Measurements from ENCODE around the gene RGL1.

The RGL1 gene

DNA sequence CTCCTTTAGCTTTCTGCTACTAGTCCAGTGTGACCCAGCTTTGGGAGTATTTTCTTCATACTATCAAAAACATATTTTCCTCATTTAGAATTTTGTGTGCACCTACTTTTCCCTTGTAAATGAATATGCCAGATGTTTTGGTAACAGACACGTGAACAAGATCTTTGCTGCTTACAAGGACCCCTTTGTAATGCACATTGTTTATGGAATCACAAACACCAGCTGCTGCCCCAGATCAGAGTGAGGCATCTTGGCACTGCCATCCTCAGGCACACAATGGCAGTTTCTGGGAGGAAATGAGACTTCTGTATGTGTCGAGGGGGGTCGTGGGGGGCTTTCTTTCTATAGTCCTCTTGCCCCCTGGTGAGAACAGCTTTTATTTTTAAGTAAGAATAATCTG lies 115.7 kb downstream of the RGL1 start:
- DNase-seq = no peak

- no peak for DNase-seq
Measured at GRCh38 chr1:183922197-183922596, 117.3 kb downstream of the RGL1 start.

GRCh38 chr1:183925947-183926346 lies 121.0 kb downstream of the RGL1 start:
- no peak for DNase-seq

DNA sequence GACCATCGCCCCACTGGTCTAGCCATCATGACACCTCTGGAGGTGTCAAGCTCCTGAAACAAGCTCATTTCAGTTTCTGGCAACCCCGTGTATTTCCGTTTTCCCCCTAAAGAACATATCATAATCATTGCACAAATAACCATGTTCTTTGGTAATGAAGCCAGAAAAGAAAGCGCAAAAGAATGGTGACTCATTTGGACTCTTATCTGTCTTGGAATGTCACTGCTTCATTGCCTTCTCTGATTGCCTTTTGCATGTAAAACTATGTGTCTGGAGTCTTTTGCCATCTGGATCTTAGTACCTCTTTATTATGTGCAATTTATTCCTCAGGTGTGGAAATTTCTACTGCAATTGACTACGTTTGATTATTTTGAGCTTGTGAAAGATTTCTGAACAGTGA lies 122.1 kb downstream of the RGL1 start:
- no peak for DNase-seq

GRCh38 chr1:183931646-183932271 lies 126.8 kb downstream of the RGL1 start:
- DNase-seq = no peak

DNA sequence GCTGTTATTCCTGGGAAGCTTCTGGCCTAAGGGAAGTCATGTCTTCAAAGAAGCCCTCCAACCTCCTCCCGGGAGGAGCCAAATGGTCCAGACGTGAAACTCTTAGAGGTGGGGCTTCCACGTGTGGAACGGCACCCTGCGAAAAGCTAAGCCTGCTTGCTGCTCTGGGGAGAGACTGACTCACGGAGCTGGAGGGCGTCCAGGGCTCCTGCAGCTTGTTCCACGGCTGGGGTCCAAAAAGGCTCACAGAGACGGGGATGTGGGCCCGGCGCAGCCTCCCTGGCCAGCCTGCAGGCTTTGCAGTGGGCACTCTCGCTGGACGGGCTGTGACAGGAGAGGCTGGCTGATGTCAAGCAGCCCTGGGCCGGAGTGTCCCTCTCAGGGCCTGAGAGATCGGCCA lies 127.5 kb downstream of the RGL1 start:
- DNase-seq = no peak

- no peak for DNase-seq
Measured at GRCh38 chr1:183933528-183934179, 128.7 kb downstream of the RGL1 start.

DNA sequence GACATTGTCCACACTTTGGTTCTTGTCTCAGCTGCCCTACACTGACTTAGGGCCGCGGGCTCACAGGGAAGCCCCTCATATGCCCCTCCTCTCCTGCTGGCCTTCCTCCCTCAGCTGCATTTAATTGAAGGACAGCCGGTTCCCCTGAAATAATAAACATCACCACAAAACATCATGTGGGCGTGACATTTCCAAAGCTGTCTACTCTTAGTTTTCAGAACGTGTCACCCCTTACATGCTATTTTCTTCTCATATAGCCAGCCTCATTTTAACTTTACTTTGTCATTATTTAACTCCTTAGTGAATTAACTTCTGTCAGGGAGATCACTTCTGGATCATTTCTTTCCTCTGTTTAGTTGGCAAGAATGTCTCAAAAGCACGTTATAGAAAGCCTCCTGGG lies 129.4 kb downstream of the RGL1 start:
- no peak for DNase-seq

- no peak for DNase-seq
Measured at GRCh38 chr1:183936009-183936408, 131.1 kb downstream of the RGL1 start.

DNA sequence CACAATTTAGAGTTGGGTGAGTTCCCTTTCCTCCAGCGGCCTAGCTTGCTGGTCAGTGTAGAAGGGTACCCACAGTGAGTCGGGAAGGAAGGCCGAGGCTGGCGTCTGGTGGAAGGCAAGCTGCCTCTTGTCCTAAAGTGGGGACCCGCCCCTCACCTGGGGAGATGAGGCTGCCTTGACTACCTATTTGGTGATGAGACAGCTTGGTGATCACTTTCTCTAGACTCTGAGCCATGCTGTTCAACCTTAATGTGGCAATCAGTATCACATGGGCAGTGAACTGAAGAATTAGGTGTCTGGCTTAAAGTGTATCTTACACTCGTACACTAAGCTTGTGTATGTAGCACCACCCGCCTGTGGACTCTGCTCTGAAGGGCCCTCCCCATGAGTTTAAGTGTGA lies 131.9 kb downstream of the RGL1 start:
- no peak for DNase-seq

- no peak for DNase-seq
Measured at GRCh38 chr1:183937611-183938010, 132.7 kb downstream of the RGL1 start.

- no peak for DNase-seq
Measured at GRCh38 chr1:183941001-183941400, 136.1 kb downstream of the RGL1 start.

- no peak for DNase-seq
Measured at GRCh38 chr1:183942933-183943693, 138.2 kb downstream of the RGL1 start.

GRCh38 chr1:183945428-183946319 lies 140.8 kb downstream of the RGL1 start:
- no peak for DNase-seq

DNA sequence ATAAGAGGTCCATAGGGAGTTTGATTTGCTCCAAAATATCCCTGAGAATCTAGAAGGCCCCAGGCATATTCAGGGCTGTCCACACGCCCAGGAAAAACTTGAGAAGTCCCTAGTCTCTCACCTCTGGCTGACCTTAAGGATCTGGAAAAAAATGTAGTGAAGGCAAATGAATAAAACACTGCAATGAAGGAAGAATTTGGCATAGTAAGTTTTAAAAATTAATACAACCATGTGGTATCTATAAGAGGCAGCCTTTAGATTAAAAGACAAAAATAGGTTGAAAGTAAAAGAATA lies 141.3 kb downstream of the RGL1 start:
- DNase-seq = no peak

GRCh38 chr1:183947988-183948387 lies 143.1 kb downstream of the RGL1 start:
- DNase-seq = no peak

DNA sequence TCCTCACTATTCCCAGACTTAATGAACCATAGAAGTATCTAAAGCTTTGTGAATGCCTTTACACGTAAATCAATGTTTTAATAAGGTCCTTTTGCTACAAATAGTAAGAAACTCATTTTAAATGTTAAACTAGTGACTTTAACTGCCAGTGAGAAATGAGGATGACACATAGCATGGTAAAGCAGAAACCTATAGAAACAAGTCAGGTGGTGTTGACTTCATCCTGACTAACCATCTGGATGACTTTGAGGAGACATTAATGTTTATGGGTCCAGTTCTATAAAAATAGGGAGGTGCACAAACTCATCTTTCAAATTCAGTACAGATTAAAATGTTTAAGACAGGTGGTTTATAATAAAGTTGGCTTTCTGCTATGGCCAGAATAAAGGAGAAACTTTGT lies 147.2 kb downstream of the RGL1 start:
- DNase-seq = no peak

- no peak for DNase-seq
Measured at GRCh38 chr1:183953031-183953430, 148.1 kb downstream of the RGL1 start.

DNA sequence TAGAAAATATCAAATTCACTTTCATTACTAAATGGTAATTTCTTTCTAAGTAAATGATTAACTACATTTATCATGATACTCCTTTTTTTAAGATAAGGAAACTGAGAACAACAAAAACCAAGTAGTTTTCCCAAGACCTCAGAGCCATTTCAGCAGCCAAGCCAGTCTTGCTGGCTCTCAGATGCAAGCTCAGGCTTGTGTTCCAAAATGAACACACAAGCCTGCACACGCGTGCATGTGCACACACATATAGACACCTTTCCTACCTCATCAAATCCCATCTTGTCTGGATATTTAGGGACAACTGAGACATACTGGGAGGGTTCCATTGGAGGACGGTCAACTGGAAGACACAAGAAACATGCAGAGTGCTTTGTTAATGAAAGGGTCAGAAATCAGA lies 149.6 kb downstream of the RGL1 start:
- no peak for DNase-seq

GRCh38 chr1:183956559-183957188 lies 151.8 kb downstream of the RGL1 start:
- no peak for DNase-seq

DNA sequence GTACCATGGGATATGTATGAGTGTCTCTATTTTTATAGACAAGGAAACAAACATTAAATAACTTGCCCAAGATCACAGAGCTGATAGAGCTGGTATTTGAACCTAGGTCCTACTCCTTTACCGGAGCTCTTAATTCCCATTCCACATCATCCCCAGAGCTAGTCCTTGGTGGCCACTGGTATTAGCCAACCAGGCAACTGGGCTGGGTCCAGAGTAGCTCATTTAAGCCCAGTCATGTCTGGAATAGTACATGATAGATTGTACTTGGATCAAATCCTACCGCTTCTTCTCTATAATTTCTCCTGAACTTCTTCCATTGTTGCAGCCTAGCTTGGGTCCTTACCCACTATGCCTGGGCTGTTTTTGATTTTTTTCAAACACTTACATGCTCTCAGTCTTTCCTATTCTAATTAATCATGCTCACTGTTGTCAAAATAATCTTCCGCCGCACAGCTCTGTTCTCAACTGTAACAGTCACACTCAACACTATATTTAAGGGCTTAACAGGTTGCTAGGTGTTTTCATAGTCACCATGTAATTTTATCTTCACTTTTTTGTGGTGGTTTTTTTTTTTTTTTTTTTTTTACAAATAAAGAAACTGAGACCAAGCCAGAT lies 152.4 kb downstream of the RGL1 start:
- no peak for DNase-seq

DNA sequence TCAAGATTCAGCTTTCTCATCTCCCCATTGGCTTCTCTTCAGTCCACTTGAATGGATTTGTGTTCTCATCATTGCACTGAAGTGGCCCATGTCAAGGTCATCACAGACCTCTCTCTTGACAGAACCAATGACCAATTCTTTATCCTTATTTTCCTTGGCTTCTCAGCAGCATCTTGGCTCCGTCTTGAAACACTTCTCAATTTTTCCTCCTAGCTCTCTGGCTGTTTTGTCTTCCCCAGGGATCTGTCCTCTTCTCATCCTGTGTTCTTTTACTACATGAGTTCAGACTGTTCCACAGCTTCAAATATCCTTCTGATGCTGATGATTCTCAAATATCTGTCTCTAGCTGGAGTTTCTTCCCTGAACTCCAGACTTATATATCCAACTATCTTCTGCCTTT lies 154.0 kb downstream of the RGL1 start:
- no peak for DNase-seq

DNA sequence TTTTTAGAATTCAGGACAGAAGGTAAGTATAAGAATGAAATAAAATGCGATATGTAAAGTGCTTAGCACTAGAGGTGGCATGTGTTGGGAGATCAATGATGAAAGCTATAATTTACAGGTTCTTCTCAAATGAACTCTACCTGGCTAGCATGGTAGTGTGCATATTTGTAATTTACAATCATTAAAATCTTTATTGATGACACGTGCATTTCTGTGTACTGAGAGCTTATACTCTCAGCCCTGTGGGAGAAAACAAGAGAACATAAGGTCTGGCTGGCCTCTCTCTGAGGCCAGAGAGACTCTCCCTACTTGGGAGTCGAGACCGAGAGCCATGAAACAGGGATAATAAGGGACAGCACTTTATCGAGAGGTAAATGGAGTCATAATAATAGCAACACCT lies 156.2 kb downstream of the RGL1 start:
- no peak for DNase-seq
